Neural cell (in vitro differentiated cells): ENCODE measurements around the gene MMP28. TPM values are rescaled to one million over a fixed set of nuclear protein-coding genes. Genes with fewer than 3 reads are reported as not detected.

Source experiments
- H2AFZ ChIP-seq: fragments of 200-600, 300-800 bp; sonication (generic), shearing (Covaris generic); 2 replicates; pipeline ENCODE4 v1.6.0; 2014; ENCODE audit warnings: low read depth, mild to moderate bottlenecking, antibody characterized with exemption, low read length, moderate library complexity
- H3F3A ChIP-seq: fragments of 200-600 bp; shearing (Covaris generic); 2 replicates; pipeline ENCODE4 v1.6.1; 2016; ENCODE audit warnings: mild to moderate bottlenecking, moderate library complexity, mixed read lengths, antibody characterized with exemption, low read length; ENCODE audit not compliant: insufficient read depth, poor library complexity, severe bottlenecking
- H3K27ac ChIP-seq: fragments of 200-600, 300-800 bp; sonication (generic), shearing (Covaris generic); 2 replicates; pipeline ENCODE4 v1.5.1; 2014; ENCODE audit warnings: mild to moderate bottlenecking, low read length, moderate library complexity
- H3K27me3 ChIP-seq: fragments of 300-800, 200-600 bp; sonication (generic), shearing (Covaris generic); 2 replicates; pipeline ENCODE4 v1.6.0; 2014; ENCODE audit warnings: mild to moderate bottlenecking, low read depth, low read length, moderate library complexity; ENCODE audit not compliant: insufficient read depth
- H3K36me3 ChIP-seq: fragments of 300-800, 200-600 bp; sonication (generic), shearing (Covaris generic); 2 replicates; pipeline ENCODE4 v1.5.1; 2014; ENCODE audit warnings: mild to moderate bottlenecking, antibody characterized with exemption, low read length, moderate library complexity; ENCODE audit not compliant: insufficient read depth
- H3K4me2 ChIP-seq: fragments of 300-800, 200-600 bp; sonication (generic), shearing (Covaris generic); 2 replicates; pipeline ENCODE4 v1.6.0; 2014; ENCODE audit warnings: mild to moderate bottlenecking, low read length
- H3K4me3 ChIP-seq: fragments of 300-800, 200-600 bp; sonication (generic), shearing (Covaris generic); 2 replicates; pipeline ENCODE4 v1.5.1; 2014; ENCODE audit warnings: mild to moderate bottlenecking, low read length, moderate library complexity
- H3K79me2 ChIP-seq: fragments of 200-600 bp; shearing (Covaris generic); replicated peaks from 2 replicates; pipeline ENCODE4 v1.6.0; 2014; ENCODE audit warnings: mild to moderate bottlenecking, low read length, moderate library complexity; ENCODE audit not compliant: insufficient read depth
- H3K9ac ChIP-seq: fragments of 300-800, 200-600 bp; sonication (generic), shearing (Covaris generic); 2 replicates; pipeline ENCODE4 v1.6.1; 2016; ENCODE audit warnings: mild to moderate bottlenecking, low read length, mixed read lengths
- H3K9me2 ChIP-seq: fragments of 200-600 bp; shearing (Covaris generic); 2 replicates; pipeline ENCODE4 v1.6.1; 2016; ENCODE audit warnings: mild to moderate bottlenecking, low read length, mixed read lengths; ENCODE audit not compliant: insufficient read depth
- H3K9me3 ChIP-seq: fragments of 200-600, 300-800 bp; sonication (generic), shearing (Covaris generic); 2 replicates; pipeline ENCODE4 v1.6.1; 2016; ENCODE audit warnings: mild to moderate bottlenecking, mixed run types, low read length, moderate library complexity, mixed read lengths
- H4K20me1 ChIP-seq: fragments of 200-600 bp; shearing (Covaris generic); 2 replicates; pipeline ENCODE4 v1.6.1; 2016; ENCODE audit warnings: mild to moderate bottlenecking, mixed run types; ENCODE audit not compliant: insufficient read depth
- CTCF ChIP-seq: fragments of 450-650 bp; IDR thresholded peaks from 2 replicates; pipeline ENCODE4 v1.5.1; 2014; ENCODE audit warnings: antibody characterized with exemption, mild to moderate bottlenecking, moderate library complexity; ENCODE audit not compliant: poor library complexity, severe bottlenecking
- EP300 ChIP-seq: fragments of 450-650 bp; conservative IDR thresholded peaks from 2 replicates; pipeline ENCODE4 v1.6.1; 2014; ENCODE audit warnings: antibody characterized with exemption, mild to moderate bottlenecking, moderate library complexity; ENCODE audit not compliant: poor library complexity, severe bottlenecking
- EZH2 ChIP-seq: fragments of 200-600, 300-800 bp; shearing (Covaris generic), sonication (generic); IDR thresholded peaks from 2 replicates; pipeline ENCODE4 v1.6.1; 2014; ENCODE audit warnings: antibody characterized with exemption, low read length, borderline replicate concordance, mild to moderate bottlenecking; ENCODE audit not compliant: insufficient read depth, poor library complexity, severe bottlenecking
- MXI1 ChIP-seq: fragments of 450-650 bp; conservative IDR thresholded peaks from 2 replicates; pipeline ENCODE4 v1.6.1; 2014; ENCODE audit warnings: antibody characterized with exemption, mild to moderate bottlenecking; ENCODE audit not compliant: poor library complexity, severe bottlenecking
- POLR2AphosphoS5 ChIP-seq: IDR thresholded peaks from 2 replicates; pipeline ENCODE4 v1.6.1; 2012
- RAD21 ChIP-seq: fragments of 450-650 bp; conservative IDR thresholded peaks from 2 replicates; pipeline ENCODE4 v1.6.1; 2014; ENCODE audit warnings: antibody characterized with exemption, mild to moderate bottlenecking, moderate library complexity
- SMC3 ChIP-seq: fragments of 450-650 bp; conservative IDR thresholded peaks from 2 replicates; pipeline ENCODE4 v1.6.1; 2014; ENCODE audit warnings: antibody characterized with exemption, mild to moderate bottlenecking, moderate library complexity; ENCODE audit not compliant: poor library complexity
- TAF1 ChIP-seq: IDR thresholded peaks from 2 replicates; pipeline ENCODE4 v1.6.1; 2012; ENCODE audit warnings: low read depth
- polyA plus RNA-seq: library from polyadenylated mRNA; depleted of rRNA; stranded (reverse); fragments of >200 nt; gene quantifications from 2 replicates; pipeline ENCODE4 v1.2.3, GENCODE V29; 2014
- TF ChIP-seq, protein P1 (sequence below): IDR thresholded peaks from 2 replicates; pipeline ENCODE4 v1.6.1; 2012; ENCODE audit warnings: borderline replicate concordance

The MMP28 gene
- polyA plus RNA-seq, 1 donor from 2014 or later: 0.31 TPM

DNA sequence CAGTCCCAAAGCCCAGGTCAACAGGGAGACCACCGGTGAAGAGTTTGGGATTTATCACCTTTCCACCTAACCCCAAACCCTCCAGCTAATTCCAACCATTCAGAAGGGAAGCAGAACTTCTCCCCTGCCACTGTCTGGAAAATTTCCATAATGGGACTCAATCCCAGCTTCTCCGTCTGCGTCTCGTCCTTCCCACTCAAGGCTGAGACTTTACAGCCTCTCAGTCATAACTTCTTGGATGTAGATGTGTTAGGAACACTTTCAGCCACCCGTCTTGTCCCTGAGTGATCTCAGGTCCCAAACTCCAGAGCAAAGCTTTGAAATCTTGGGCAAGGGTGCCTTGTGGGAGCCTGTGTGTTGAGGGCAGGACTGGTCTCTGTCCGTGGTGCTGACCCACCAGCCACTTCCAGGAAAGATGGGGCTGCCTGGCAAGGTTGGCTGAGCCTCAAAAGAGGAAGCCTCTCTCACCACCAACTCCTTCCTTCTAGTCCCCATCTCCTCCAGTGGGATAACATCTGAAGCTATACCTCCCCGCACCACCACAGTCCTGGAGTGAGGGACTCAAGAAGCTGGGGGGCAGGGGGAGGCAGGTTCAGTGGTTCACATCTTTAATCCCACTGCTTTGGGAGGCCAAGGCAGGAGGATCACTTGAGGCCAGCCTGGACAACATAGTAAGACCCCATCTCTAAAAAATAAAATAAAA is 51.7 kb downstream of the MMP28 start:
- no peak overlapping the region for H3K27ac ChIP-seq
- H3K9me3 ChIP-seq: no peaks in the 10 kb centered on the region
- H3K79me2 ChIP-seq: no peaks in the 10 kb centered on the region
- no peaks in the 10 kb centered on the region for H3K9me2 ChIP-seq
- TF ChIP-seq EZH2: no peak
- no peak for TF ChIP-seq CTCF
- TF ChIP-seq, protein P1, sequence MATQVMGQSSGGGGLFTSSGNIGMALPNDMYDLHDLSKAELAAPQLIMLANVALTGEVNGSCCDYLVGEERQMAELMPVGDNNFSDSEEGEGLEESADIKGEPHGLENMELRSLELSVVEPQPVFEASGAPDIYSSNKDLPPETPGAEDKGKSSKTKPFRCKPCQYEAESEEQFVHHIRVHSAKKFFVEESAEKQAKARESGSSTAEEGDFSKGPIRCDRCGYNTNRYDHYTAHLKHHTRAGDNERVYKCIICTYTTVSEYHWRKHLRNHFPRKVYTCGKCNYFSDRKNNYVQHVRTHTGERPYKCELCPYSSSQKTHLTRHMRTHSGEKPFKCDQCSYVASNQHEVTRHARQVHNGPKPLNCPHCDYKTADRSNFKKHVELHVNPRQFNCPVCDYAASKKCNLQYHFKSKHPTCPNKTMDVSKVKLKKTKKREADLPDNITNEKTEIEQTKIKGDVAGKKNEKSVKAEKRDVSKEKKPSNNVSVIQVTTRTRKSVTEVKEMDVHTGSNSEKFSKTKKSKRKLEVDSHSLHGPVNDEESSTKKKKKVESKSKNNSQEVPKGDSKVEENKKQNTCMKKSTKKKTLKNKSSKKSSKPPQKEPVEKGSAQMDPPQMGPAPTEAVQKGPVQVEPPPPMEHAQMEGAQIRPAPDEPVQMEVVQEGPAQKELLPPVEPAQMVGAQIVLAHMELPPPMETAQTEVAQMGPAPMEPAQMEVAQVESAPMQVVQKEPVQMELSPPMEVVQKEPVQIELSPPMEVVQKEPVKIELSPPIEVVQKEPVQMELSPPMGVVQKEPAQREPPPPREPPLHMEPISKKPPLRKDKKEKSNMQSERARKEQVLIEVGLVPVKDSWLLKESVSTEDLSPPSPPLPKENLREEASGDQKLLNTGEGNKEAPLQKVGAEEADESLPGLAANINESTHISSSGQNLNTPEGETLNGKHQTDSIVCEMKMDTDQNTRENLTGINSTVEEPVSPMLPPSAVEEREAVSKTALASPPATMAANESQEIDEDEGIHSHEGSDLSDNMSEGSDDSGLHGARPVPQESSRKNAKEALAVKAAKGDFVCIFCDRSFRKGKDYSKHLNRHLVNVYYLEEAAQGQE: no peak
- no peak for TF ChIP-seq SMC3
- TF ChIP-seq RAD21: no peak
- no peak for TF ChIP-seq POLR2AphosphoS5
- H3K36me3 ChIP-seq: no peaks in the 10 kb centered on the region
- H3K9ac ChIP-seq: no peak overlapping the region
- peaks cover 18% of the 10 kb centered on the region for H3K27me3 ChIP-seq
- H3F3A ChIP-seq: no peaks in the 10 kb centered on the region
- no peak overlapping the region for H3K4me2 ChIP-seq
- no peak overlapping the region for H3K4me3 ChIP-seq
- no peaks in the 10 kb centered on the region for H4K20me1 ChIP-seq
- no peak overlapping the region for H2AFZ ChIP-seq

DNA sequence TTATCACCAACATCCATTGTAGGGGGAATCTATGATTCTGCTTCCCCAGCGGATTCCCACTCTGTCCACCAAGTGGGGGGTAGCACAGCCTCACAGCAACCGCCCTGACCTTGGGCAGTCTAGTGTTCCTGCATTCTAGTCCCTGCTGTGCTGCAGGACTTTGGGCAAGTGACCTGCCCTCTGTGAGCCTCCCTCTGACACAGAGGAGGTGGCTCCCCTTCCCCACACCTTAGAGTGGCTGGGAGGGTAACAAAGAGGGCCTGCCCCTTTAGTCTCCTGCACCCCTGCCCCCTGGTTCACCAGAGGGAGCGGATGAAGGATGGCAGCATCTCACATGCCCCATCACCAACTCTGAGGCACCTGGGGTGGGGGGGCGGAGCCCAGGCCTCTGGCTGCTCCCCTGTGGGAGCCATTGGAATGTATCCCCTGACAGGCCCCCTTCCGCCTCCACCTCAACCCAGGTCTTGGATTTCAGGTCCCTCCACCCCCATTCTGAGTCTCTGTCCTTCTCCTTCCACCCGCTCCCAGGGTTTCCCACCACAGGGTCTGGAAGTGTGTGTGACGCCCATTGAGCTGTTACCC is 52.5 kb downstream of the MMP28 start:
- Histone ChIP-seq H3K9ac (no peak overlapping the region), H3K9me3 (no peaks in the 10 kb centered on the region), H3K9me2 (no peaks in the 10 kb centered on the region), H3K4me2 (no peak overlapping the region), H3K79me2 (no peaks in the 10 kb centered on the region), H2AFZ (no peak overlapping the region), H3K27ac (no peak overlapping the region), H3K27me3 (peaks cover 18% of the 10 kb centered on the region), H3K36me3 (no peaks in the 10 kb centered on the region), H3K4me3 (no peak overlapping the region), H3F3A (no peaks in the 10 kb centered on the region), H4K20me1 (no peaks in the 10 kb centered on the region)
- no peak for TF ChIP-seq EZH2
- no peak for TF ChIP-seq CTCF
- TF ChIP-seq, protein P1: no peak
- TF ChIP-seq POLR2AphosphoS5: no peak
- no peak for TF ChIP-seq TAF1
- TF ChIP-seq MXI1: no peak
- TF ChIP-seq RAD21: no peak
- no peak for TF ChIP-seq SMC3
- TF ChIP-seq EP300: no peak
